MM.1S (cell line): ENCODE results near the gene BMAL1.

ENCODE experiments used
- EZH2phosphoT487 ChIP-seq: fragments of 300-600 bp; sonication (generic); IDR thresholded peaks from 2 replicates; pipeline ENCODE4 v1.6.1; 2018; ENCODE audit warnings: antibody characterized with exemption, low read length
- TF ChIP-seq, protein P1 (sequence below): fragments of 300-600 bp; sonication (generic); IDR thresholded peaks from 2 replicates; pipeline ENCODE4 v1.5.1; 2016; ENCODE audit warnings: antibody characterized with exemption, low read length, mixed read lengths

DNA sequence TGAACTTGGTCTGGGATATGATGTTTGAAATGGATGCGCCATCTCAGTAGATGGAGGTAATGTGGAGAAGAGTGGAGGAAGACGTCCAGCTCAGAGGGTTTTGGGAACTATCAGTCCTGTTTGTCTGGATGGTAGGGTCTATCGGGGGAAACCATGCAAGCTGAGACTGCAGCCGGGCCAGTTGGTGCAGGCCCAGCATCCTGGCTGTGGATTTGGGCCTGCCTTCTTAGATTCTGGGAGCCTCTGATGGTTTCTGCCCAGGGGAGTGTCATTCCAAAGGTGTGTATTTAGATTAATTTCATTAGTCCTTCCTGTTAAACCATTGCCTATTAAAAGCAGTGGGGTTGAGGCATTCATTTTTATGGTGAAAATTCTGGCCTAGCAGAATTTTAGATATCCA, 31.6 kb downstream of the BMAL1 start:
- TF ChIP-seq, protein P1, sequence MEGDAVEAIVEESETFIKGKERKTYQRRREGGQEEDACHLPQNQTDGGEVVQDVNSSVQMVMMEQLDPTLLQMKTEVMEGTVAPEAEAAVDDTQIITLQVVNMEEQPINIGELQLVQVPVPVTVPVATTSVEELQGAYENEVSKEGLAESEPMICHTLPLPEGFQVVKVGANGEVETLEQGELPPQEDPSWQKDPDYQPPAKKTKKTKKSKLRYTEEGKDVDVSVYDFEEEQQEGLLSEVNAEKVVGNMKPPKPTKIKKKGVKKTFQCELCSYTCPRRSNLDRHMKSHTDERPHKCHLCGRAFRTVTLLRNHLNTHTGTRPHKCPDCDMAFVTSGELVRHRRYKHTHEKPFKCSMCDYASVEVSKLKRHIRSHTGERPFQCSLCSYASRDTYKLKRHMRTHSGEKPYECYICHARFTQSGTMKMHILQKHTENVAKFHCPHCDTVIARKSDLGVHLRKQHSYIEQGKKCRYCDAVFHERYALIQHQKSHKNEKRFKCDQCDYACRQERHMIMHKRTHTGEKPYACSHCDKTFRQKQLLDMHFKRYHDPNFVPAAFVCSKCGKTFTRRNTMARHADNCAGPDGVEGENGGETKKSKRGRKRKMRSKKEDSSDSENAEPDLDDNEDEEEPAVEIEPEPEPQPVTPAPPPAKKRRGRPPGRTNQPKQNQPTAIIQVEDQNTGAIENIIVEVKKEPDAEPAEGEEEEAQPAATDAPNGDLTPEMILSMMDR, result no peak
- TF ChIP-seq EZH2phosphoT487, result no peak
